Heart right ventricle (tissue), 16 donors: ENCODE measurements around the gene NOX5. TPM values are rescaled to one million over a fixed set of nuclear protein-coding genes. Genes with fewer than 3 reads are reported as not detected.

Experiments used
- ATAC-seq, 8 donors: fragments of 200-7000 bp; cut with Tn5 transposase; one replicate each; pipeline ENCODE4 v1.9.1; 2020; ENCODE audit warnings: mild to moderate bottlenecking in 8 of 8, moderate library complexity in 8 of 8, moderate number of reproducible peaks in 1 of 8
- DNase-seq, 2 donors: peaks; one replicate each; pipeline ENCODE4 v3.0.0-alpha.2; 2020
- H3K27ac ChIP-seq, 10 donors: fragments of 200-600 bp; sonication (generic) in 2 of 10; one replicate each; pipeline versions ENCODE4 v1.5.0 to v1.8.0; 2020 to 2022; ENCODE audit warnings: mild to moderate bottlenecking in 3 of 10
- H3K27me3 ChIP-seq, 7 donors: fragments of 200-600 bp; one replicate each; pipeline ENCODE4 v1.8.0; 2021 to 2022; ENCODE audit warnings: mild to moderate bottlenecking in 2 of 7
- H3K36me3 ChIP-seq, 9 donors: fragments of 200-600 bp; sonication (generic) in 1 of 9; one replicate each; pipeline versions ENCODE4 v1.5.0 to v1.8.0; 2020 to 2022; ENCODE audit warnings: mild to moderate bottlenecking in 2 of 9
- H3K4me1 ChIP-seq, 9 donors: fragments of 200-600 bp; sonication (generic) in 1 of 9; one replicate each; pipeline versions ENCODE4 v1.5.0 to v1.8.0; 2020 to 2022; ENCODE audit warnings: mild to moderate bottlenecking in 4 of 9
- H3K4me3 ChIP-seq, 10 donors: fragments of 200-600 bp; sonication (generic) in 2 of 10; one replicate each; pipeline versions ENCODE4 v1.5.0 to v1.8.0; 2020 to 2022; ENCODE audit warnings: mild to moderate bottlenecking in 7 of 10, moderate library complexity in 2 of 10
- H3K9me3 ChIP-seq, 11 donors: fragments of 200-600 bp in 10 of 11; sonication (generic) in 2 of 11; one replicate each; pipeline versions ENCODE4 v1.5.0 to v1.8.0; 2013 to 2022; ENCODE audit warnings: mild to moderate bottlenecking in 2 of 11, control low read depth in 1 of 11, moderate library complexity in 1 of 11
- CTCF ChIP-seq, 9 donors: fragments of 200-600 bp; sonication (generic) in 2 of 9; IDR thresholded peaks; one replicate each; pipeline versions ENCODE4 v1.5.0 to v1.8.0; 2021 to 2022; ENCODE audit warnings: antibody characterized with exemption in 9 of 9, mild to moderate bottlenecking in 5 of 9, moderate library complexity in 1 of 9
- WGBS, 2 donors: extraction: QIAGEN DNeasy Blood & Tissue Kit; methylation state at CpG; one replicate each; pipeline ENCODE4 v1.1.7; 2013; ENCODE audit warnings: inconsistent platforms in 1 of 2; 5-methylcytosine and 5-hydroxymethylcytosine counted together
- intact Hi-C, 10 donors: fragments of 100-400 bp; cut with DNase I; formaldehyde crosslinking; loops; one replicate each; pipeline versions ENCODE4 v1.11.1 to v1.14.2; 2022
- polyA plus RNA-seq, 2 donors: library from polyadenylated mRNA; stranded (reverse); fragments of 200-250 nt; gene quantifications; one replicate each; pipeline ENCODE4 v1.2.3, GENCODE V29; 2013
- total RNA-seq, 10 donors: library from RNA; stranded (reverse); fragmentation: NEBNext Ultra II Directional in 3 of 10; extraction: Animal tissue kit (Norgen Biotek cat#: 25700) in 3 of 10; gene quantifications; one replicate each; pipeline versions ENCODE4 v1.2.1 to v1.2.4, GENCODE V29; 2021 to 2023
- donor health status: Arrhythmogenic right ventricular cardiomyopathy.
- donor health status: ischemic (EF 13 %, LVEDD 7.1; RV severe dilation, severe dysfunction).
- donor health status: healthy with polysubstance abuse.
- donor health status: DM: no; HTN: yes; CAD: no.
- donor health status: DM: no; HTN: no; CAD: no.
- donor health status: ischemic (EF 25% LVEDD 6.9; RV normal size, moderate dysfunction).
- donor health status: ischemic (EF 25% LVEDD 5.7; RV mildly dilated, moderate dysfunction).
- donor health status: healthy.
- donor health status: DM: yes; HTN: yes; CAD: no.
- donor health status: Ischemic cardiomyopathy.
- donor health status: ischemic (EF 35%, LVEDD 5.7; RV mildly dilated, moderate dysfunction).
- donor health status: nonischemic (EF 11% LVEDD 7.7; RV severe dilation, severe dysfunction).
- donor health status: DM: yes; HTN: yes; CAD: no.
- donor health status: PGD.
- donor health status: ischemic (EF 29% LVEDD 5.4; RV normal size, mild dysfunction).
- donor health status: nonischemic (EF 23%, LVEDD 6.1; RV moderate dilation, normal function).

Gene NOX5
- total and polyA plus RNA-seq, 12 donors, result 0.06 to 0.37 (median 0.18) TPM; not detected in 4

- H3K4me3 ChIP-seq, result no peak overlapping the region
- no peak overlapping the region for H3K27ac ChIP-seq
- no peak for ATAC-seq
- H3K27me3 ChIP-seq, result peaks cover 0 to 21% (median 0%) of the 10 kb centered on the region in 7 donors
- TF ChIP-seq CTCF (IDR thresholded peaks at IDR 0.05), result no peak
- H3K36me3 ChIP-seq, result no peaks in the 10 kb centered on the region
- no peak for DNase-seq
- H3K4me1 ChIP-seq, result peaks cover 0 to 16% (median 7%) of the 10 kb centered on the region in 9 donors
- H3K9me3 ChIP-seq, result peaks cover 0 to 14% (median 0%) of the 10 kb centered on the region in 11 donors
- intact Hi-C loops, result loop anchor here in 3 of 10 donors (5.0 to 10.0 kb wide), 3 partner anchors 92 to 155 kb away; partner anchors contain the start of gene GLCE (in 2 of the 3)
- WGBS, 2 donors, result 90 to 91% methylated on average over 7 of the region's 7 CpGs
These were observed 55.5 kb downstream of the NOX5 start for GRCh38 chr15:69069996-69070395.

GRCh38 chr15:69070396-69070795, 55.9 kb downstream of the NOX5 start:
- intact Hi-C loops, result loop anchor here in 2 of 10 donors (5.0 kb wide), 1 partner anchor 92 kb away; the partner anchor contains the start of gene GLCE (in 2 of the 2)
- H3K27me3 ChIP-seq, result peaks cover 0 to 25% (median 0%) of the 10 kb centered on the region in 7 donors
- H3K4me1 ChIP-seq, result peaks cover 0 to 20% (median 10%) of the 10 kb centered on the region in 9 donors
- H3K9me3 ChIP-seq, result peaks cover 0 to 14% (median 0%) of the 10 kb centered on the region in 11 donors
- 91 to 100% methylated on average over 1 of the region's 1 CpG for WGBS, 2 donors
- H3K4me3 ChIP-seq, result no peak overlapping the region
- ATAC-seq (no peak), DNase-seq (no peak)
- H3K36me3 ChIP-seq, result no peaks in the 10 kb centered on the region
- H3K27ac ChIP-seq, result no peak overlapping the region
- TF ChIP-seq CTCF (IDR thresholded peaks at IDR 0.05), result no peak

GRCh38 chr15:69071260-69071659, 56.8 kb downstream of the NOX5 start:
- peaks cover 0 to 14% (median 0%) of the 10 kb centered on the region in 11 donors for H3K9me3 ChIP-seq
- peaks cover 0 to 25% (median 12%) of the 10 kb centered on the region in 9 donors for H3K4me1 ChIP-seq
- intact Hi-C loops, result loop anchor here in 2 of 10 donors (5.0 kb wide), 1 partner anchor 91 kb away; the partner anchor contains the start of gene GLCE (in 2 of the 2)
- H3K27me3 ChIP-seq, result peaks cover 0 to 28% (median 0%) of the 10 kb centered on the region in 7 donors
- ATAC-seq (no peak), DNase-seq (no peak)
- no peaks in the 10 kb centered on the region for H3K36me3 ChIP-seq
- H3K27ac ChIP-seq, result no peak overlapping the region
- 67 to 78% methylated on average over 5 of the region's 5 CpGs for whole genome bisulfite sequencing, 2 donors
- H3K4me3 ChIP-seq, result no peak overlapping the region
- TF ChIP-seq CTCF (IDR thresholded peaks at IDR 0.05), result no peak

GRCh38 chr15:69072906-69073305, 58.4 kb downstream of the NOX5 start:
- Histone ChIP-seq H3K4me1 (peaks cover 0 to 25% (median 12%) of the 10 kb centered on the region in 9 donors), H3K4me3 (no peak overlapping the region), H3K27ac (no peak overlapping the region), H3K9me3 (peaks cover 0 to 11% (median 0%) of the 10 kb centered on the region in 11 donors), H3K27me3 (peaks cover 0 to 28% (median 0%) of the 10 kb centered on the region in 7 donors), H3K36me3 (no peaks in the 10 kb centered on the region)
- TF ChIP-seq CTCF (IDR thresholded peaks at IDR 0.05), result no peak
- DNase-seq (no peak), ATAC-seq (no peak)
- intact Hi-C loops, result loop anchor here in 2 of 10 donors (5.0 kb wide), 1 partner anchor 89 kb away; the partner anchor contains the start of gene GLCE (in 2 of the 2)
- WGBS, 2 donors, result 97 to 100% methylated on average over 2 of the region's 2 CpGs
